GM12872 (cell line): ENCODE data around the gene LAMC3.

Experiments
- TF ChIP-seq, protein P1 (sequence below): IDR thresholded peaks from 3 replicates; pipeline ENCODE4 v1.5.1; 2011; ENCODE audit warnings: low read depth, mild to moderate bottlenecking, low read length, moderate library complexity; ENCODE audit not compliant: insufficient read depth

LAMC3 gene

DNA sequence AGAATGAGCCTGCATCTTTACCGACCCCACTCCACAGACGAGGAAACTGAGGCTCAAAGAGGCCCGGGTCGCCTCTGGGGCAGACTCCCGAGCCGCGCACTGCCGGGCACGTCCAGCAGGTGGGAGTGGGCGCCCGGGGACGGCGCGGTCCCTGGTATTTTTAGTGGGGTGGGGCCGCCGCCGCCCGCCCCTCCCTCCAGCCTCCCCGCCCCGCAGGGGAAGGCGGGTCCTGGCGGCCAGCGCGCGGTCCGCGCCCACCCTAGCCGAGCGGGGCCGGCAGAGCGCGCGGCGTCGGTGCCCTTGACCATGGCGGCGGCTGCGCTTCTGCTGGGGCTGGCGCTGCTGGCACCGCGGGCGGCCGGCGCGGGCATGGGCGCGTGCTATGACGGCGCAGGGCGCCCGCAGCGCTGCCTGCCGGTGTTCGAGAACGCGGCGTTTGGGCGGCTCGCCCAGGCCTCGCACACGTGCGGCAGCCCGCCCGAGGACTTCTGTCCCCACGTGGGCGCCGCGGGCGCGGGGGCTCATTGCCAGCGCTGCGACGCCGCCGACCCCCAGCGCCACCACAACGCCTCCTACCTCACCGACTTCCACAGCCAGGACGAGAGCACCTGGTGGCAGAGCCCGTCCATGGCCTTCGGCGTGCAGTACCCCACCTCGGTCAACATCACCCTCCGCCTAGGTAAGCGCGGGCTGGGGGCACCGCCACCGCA is at the start of gene LAMC3:
TSS of gene LAMC3 (plus strand) at position 266 of the 710 bp plus-strand sequence. CDS start at position 307, 41 bp downstream.
- TF ChIP-seq, protein P1, sequence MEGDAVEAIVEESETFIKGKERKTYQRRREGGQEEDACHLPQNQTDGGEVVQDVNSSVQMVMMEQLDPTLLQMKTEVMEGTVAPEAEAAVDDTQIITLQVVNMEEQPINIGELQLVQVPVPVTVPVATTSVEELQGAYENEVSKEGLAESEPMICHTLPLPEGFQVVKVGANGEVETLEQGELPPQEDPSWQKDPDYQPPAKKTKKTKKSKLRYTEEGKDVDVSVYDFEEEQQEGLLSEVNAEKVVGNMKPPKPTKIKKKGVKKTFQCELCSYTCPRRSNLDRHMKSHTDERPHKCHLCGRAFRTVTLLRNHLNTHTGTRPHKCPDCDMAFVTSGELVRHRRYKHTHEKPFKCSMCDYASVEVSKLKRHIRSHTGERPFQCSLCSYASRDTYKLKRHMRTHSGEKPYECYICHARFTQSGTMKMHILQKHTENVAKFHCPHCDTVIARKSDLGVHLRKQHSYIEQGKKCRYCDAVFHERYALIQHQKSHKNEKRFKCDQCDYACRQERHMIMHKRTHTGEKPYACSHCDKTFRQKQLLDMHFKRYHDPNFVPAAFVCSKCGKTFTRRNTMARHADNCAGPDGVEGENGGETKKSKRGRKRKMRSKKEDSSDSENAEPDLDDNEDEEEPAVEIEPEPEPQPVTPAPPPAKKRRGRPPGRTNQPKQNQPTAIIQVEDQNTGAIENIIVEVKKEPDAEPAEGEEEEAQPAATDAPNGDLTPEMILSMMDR, result peak; percentile 22; the same call in 1 of the 3 replicates

DNA sequence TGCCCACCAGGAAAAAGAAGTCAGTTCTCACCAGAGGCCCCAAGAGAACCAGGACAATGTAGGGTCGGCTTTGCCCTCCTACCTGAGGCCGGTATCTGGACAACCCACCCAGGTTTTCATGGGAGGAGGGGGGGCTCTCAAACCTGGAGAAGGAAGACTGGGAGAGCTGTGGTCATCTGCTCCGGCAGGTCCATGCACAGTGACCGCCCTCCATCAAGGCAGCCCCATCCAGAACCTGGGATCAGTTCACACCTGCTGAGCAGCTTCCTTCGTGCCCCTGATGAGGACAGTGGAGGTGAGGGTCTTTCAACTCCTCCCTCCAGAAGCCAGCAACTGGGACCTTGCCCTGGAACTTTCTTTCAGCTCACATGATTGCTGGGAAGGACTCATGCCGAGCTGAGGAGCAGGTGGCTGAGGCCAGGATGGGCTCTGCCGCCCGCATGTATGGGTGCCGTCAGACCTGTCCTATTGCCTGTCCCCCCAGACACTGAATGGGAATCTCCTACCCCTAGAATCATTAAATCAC is 49.1 kb upstream of the LAMC3 start:
- TF ChIP-seq, protein P1, result no peak

DNA sequence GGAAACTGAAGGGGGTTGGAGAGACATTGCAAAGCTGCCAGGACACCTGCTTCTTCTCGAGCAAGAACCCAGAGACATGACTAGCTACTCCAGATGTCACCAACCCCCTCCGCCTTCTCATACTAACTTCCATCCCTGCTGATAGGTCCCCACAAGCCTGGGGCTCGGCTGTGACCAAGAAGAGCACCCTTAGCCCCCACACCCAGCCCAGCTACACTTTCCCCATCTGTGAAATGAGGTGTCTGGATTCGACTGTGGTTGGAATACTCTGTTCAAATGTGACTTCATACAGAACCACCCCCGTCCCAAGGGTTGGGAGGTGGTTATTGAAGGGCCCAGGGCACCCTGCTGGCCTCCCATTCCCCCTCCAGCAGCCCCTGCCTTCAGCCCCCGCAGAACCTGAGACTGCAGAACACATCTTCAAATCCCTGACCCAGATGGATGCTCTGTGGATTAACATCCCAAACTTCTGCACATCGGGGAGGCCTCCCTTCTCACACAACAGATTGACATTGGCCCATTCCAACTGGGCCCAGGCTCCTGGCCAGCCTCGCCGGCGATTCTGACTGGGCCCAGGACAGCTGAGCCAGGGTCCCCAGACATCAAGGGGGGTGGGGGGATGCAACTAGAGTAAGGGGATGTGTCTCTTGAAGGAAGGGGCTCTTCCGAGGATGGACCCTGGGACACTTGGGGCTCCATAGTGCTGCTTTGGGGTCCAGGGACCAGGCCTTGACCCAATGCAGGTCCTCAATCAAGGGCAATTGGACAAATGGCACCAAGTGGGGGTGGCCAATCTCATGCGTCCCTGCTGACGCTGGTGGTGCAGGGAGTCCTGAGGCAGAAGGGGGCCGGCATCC is 48.2 kb upstream of the LAMC3 start:
- TF ChIP-seq, protein P1, result no peak

DNA sequence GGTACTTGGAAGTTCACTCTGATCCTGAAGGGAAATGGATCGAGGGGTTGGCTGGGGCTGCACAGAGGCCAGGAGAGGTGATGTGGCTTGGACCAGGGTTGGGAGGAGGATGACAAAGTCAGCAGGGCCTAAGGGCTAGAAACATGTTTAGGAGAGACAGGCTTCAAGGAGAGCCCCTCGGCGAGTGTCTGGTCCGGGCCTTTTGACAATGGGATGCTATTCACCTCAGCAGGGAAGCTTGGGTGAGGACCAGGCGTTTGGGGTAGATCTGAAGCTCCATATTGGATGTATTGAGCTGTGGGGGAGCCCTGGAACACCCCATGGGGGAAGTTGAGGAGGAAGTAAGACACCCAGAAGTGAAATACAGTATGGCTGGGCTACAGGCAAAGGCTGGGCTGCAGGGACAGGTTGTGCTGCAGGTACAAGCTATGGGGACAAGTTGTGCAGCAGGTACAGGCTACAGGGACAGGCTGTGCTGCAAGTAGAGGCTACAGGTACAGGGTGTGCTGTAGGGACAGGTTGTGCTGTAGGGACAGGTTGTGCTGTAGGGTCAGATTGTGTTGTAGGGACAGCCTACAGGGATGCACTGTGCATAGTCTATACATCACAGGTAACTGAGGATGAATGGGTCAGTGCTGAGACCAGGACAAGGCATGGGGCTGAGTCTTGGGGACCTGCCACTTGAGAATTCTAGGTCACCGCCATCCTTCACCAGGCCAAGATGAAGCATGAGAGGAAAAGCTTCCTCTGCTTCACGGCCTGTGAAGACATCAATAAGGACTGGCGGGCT is 47.3 kb upstream of the LAMC3 start:
- TF ChIP-seq, protein P1, result no peak

DNA sequence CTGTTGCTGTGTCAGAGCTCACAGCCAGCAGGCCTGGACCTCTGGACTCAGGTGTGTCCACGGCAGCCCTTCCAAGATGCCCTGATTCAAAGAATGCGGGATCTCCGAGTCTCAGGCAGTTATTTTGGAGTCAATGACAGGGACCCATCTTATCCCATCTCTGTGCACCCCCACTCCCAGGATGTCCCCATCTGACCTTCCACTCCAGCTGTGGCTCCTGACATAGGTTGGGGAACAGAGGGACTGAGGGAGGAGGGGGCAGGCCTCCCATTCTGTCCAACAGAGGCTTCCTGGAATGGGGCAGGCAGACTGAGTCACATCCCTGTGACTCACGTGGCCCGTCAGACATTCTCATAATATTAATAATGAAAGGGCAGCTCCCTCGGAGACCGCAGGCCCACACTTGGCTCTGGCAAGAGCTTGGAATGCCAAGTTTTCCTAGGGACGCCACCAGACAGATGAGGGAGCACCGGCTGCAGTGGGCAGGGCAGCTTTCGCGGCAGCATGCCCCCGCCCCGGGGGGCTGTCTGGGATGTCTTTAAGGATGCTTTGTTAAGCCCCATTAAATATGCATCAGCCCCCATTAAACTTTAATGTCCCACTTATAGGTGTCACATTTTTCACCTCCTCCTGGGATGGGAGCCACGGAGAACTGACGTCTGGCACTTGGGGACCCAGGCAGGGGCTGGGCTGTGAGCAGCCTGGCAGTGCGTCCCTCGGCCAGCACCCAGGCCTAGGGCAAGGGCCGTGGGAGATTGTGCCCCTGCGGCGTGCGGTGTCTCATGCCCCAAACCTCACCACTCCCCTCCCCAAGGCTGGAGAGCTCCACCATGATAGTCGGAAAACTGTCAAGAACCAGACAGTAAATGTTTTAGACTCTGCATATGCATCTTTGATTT is 46.3 kb upstream of the LAMC3 start:
- TF ChIP-seq, protein P1, result no peak

DNA sequence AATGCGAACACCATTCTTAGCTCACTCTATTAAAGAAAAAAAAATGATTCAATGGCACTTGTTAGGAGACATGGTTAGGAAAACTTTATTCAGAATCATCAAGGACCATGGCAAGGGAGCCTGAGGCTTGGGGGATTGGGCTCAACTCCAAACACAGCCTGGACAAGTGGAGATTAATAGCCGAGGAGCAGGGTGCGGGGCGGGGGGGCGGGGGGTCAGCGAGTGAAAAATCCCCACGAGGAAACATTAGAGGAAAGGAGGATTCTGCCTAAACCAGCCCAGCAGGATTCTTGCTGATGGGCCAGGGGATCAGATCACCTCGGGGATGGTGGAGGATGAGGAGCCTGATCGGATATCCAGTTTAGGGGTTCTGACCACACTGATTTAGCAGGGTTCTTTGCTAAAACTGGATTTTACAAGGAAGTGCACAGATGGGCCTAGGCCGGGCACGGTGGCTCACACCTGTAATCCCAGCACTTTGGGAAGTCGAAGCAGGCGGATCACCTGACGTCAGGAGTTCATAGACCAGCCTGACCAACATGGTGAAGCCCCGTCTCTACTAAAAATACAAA is 45.6 kb upstream of the LAMC3 start:
- TF ChIP-seq, protein P1, result no peak
